ENCODE results near the gene CUL2. TPM values are rescaled to one million over a fixed set of nuclear protein-coding genes. Genes with fewer than 3 reads are reported as not detected.

The CUL2 gene
- total and polyA plus RNA-seq, 3 donors from 2014 or later = 37.6 to 47.0 (median 43.8) TPM

DNA sequence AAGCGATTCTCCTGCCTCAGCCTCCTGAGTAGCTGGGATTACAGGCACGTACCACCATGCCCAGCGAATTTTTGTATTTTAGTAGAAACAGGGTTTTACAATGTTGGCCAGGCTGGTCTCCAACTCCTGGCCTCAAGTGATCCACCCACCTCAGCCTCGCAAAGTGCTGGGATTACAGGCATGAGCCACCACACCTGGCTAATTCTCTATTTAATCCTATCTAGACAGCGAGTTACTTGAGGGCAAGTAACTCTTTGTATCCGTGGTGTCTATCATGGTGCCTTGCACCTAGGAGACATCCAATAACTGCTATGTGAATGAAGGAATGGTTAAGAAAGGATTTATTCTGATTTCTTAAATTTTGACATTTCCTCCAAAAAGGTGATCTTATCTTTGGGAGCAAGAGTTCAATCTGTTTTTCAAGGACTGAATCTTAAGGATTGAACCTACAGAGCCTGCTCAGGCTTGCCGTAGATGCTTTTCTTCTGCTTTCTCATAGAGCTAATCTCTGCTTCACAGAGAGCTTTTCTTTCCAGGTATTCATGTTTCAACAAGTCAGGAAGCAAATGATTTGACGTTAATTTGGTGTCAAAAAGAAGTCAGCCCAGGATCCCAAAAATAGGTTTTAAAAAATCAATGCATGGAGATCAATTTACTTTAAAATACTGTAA is 101.6 kb downstream of the CUL2 start:
- H3K36me3 ChIP-seq (ENCODE audit: low read depth, missing control alignments) = no peaks in the 10 kb centered on the region
- no peaks in the 10 kb centered on the region for H3K9me3 ChIP-seq
- no peaks in the 10 kb centered on the region for H3K4me1 ChIP-seq
- TF ChIP-seq, protein P1, sequence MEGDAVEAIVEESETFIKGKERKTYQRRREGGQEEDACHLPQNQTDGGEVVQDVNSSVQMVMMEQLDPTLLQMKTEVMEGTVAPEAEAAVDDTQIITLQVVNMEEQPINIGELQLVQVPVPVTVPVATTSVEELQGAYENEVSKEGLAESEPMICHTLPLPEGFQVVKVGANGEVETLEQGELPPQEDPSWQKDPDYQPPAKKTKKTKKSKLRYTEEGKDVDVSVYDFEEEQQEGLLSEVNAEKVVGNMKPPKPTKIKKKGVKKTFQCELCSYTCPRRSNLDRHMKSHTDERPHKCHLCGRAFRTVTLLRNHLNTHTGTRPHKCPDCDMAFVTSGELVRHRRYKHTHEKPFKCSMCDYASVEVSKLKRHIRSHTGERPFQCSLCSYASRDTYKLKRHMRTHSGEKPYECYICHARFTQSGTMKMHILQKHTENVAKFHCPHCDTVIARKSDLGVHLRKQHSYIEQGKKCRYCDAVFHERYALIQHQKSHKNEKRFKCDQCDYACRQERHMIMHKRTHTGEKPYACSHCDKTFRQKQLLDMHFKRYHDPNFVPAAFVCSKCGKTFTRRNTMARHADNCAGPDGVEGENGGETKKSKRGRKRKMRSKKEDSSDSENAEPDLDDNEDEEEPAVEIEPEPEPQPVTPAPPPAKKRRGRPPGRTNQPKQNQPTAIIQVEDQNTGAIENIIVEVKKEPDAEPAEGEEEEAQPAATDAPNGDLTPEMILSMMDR (IDR thresholded peaks at IDR 0.05) = no peak
- TF ChIP-seq POLR2A (IDR thresholded peaks at IDR 0.05) = no peak
- DNase-seq = no peak
- H3K4me3 ChIP-seq = no peak overlapping the region
- intact Hi-C loops (cut with DNase I; ENCODE audit: low total_unique reads) = no loop called here
- WGBS, 2 donors = 93 to 94% methylated on average over 8 of the region's 8 CpGs
- no peak overlapping the region for H3K27ac ChIP-seq
- no peaks in the 10 kb centered on the region for H3K27me3 ChIP-seq

DNA sequence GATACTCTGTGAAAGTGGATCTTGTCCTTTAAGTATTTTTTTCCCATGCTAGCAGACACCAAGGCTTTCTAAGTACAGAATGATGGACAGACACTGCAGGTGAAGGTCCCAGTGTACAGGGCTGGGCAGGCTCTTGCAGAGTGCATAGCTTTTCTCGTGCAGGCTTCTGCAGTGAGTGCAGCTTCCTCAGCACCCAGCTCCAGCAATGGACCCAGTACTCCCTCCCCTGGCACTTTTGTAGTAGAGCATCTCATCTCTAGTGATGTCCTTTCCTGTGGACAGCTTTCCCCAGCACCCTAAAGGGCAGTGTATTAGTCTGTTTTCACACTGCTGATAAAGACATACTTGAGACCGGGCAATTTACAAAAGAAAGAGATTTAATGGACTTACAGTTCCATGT is 104.3 kb downstream of the CUL2 start:
- Histone ChIP-seq H3K4me1 (no peaks in the 10 kb centered on the region), H3K4me3 (no peak overlapping the region), H3K9me3 (no peaks in the 10 kb centered on the region), H3K27ac (no peak overlapping the region), H3K27me3 (no peaks in the 10 kb centered on the region), H3K36me3 (ENCODE audit: low read depth, missing control alignments) (no peaks in the 10 kb centered on the region)
- 61 to 68% methylated on average over 2 of the region's 2 CpGs for WGBS, 2 donors
- intact Hi-C loops (cut with DNase I; ENCODE audit: low total_unique reads) = no loop called here
- DNase-seq = peak; percentile 22
- TF ChIP-seq, protein P1 (IDR thresholded peaks at IDR 0.05) = no peak
- no peak for TF ChIP-seq POLR2A (IDR thresholded peaks at IDR 0.05)

DNA sequence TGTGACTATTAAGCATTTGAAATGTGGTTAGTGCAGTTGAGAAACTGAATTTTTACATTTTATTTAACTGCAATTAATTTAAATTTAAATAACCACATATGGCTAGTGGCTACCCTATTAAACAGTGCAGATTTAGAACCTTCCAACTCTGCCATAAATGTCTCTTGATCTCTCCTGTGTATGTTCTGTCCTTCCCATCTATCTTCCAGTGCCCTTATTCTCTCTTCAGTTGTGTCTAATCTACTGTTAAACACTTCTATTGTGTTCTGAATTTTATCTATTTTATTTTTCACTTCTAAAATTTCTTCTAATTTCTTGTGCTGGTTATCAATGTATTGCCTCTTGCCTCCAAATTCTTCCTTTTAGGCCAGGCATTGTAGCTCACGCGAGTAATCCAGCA is 105.0 kb downstream of the CUL2 start:
- no peaks in the 10 kb centered on the region for H3K9me3 ChIP-seq
- H3K4me3 ChIP-seq = no peak overlapping the region
- H3K27ac ChIP-seq = no peak overlapping the region
- WGBS, 2 donors = 95 to 100% methylated on average over 2 of the region's 2 CpGs
- H3K4me1 ChIP-seq = no peaks in the 10 kb centered on the region
- intact Hi-C loops (cut with DNase I; ENCODE audit: low total_unique reads) = no loop called here
- no peak for DNase-seq
- H3K36me3 ChIP-seq (ENCODE audit: low read depth, missing control alignments) = no peaks in the 10 kb centered on the region
- H3K27me3 ChIP-seq = no peaks in the 10 kb centered on the region
- TF ChIP-seq, protein P1 (IDR thresholded peaks at IDR 0.05) = no peak
- TF ChIP-seq POLR2A (IDR thresholded peaks at IDR 0.05) = no peak

DNA sequence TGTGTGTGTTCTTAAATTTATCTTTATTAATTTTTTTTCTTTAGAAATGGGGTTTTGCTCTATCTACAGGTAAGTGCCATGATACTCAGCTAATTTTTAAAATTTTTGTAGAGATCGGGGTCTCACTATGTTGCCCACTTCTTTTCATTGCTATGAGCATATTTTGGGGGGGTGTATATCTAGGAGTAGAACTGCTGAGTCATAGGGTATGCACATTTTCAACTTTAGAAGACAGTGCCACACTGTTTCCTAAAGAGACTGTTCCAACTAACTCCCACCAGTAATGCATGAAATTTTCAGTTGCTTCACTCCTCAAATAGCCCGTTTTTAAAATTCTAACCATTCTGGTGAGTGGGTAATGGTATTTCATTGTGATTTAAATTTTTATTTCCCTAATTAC is 108.3 kb downstream of the CUL2 start:
- DNase-seq = no peak
- intact Hi-C loops (cut with DNase I; ENCODE audit: low total_unique reads) = no loop called here
- H3K9me3 ChIP-seq = no peaks in the 10 kb centered on the region

More for the DNA sequence above, 108.3 kb downstream of the CUL2 start:
- H3K27me3 ChIP-seq = no peaks in the 10 kb centered on the region
- WGBS, 2 donors = 70 to 87% methylated on average over 2 of the region's 2 CpGs
- H3K4me3 ChIP-seq = no peak overlapping the region
- no peaks in the 10 kb centered on the region for H3K4me1 ChIP-seq
- TF ChIP-seq POLR2A (IDR thresholded peaks at IDR 0.05) = no peak
- TF ChIP-seq, protein P1 (IDR thresholded peaks at IDR 0.05) = no peak
- H3K27ac ChIP-seq = no peak overlapping the region
- H3K36me3 ChIP-seq (ENCODE audit: low read depth, missing control alignments) = no peaks in the 10 kb centered on the region
